ENCODE results near the gene TRIM31.

The TRIM31 gene

GRCh38 chr6:30113003-30113759 lies at the start of gene TRIM31:
Gene TRIM31, minus strand, starts transcription at chr6:30113090. Its CDS starts 285 bp downstream, at chr6:30112805.
- DNase-seq (ENCODE audit: low read depth in 2 of 3, low spot score in 2 of 3): no peak

GRCh38 chr6:30162265-30163089 lies 49.6 kb upstream of the TRIM31 start:
- no peak for DNase-seq (ENCODE audit: low read depth in 2 of 3, low spot score in 2 of 3)

- DNase-seq (ENCODE audit: low read depth in 2 of 3, low spot score in 2 of 3): no peak
These were observed 48.1 kb upstream of the TRIM31 start, which contains the start of gene TRIM10 for GRCh38 chr6:30160785-30161531. Gene TRIM10, minus strand, starts transcription at chr6:30161211. Its CDS starts 353 bp downstream, at chr6:30160858.

- no peak for DNase-seq (ENCODE audit: low read depth in 2 of 3, low spot score in 2 of 3)
These were observed 47.3 kb upstream of the TRIM31 start for GRCh38 chr6:30160008-30160784.

- DNase-seq (ENCODE audit: low read depth in 2 of 3, low spot score in 2 of 3): no peak
These were observed 45.7 kb upstream of the TRIM31 start for GRCh38 chr6:30158475-30159040.

- DNase-seq (ENCODE audit: low read depth in 2 of 3, low spot score in 2 of 3): no peak
These were observed 45.1 kb upstream of the TRIM31 start for GRCh38 chr6:30157999-30158398.

GRCh38 chr6:30157581-30157980 lies 44.7 kb upstream of the TRIM31 start:
- DNase-seq (ENCODE audit: low read depth in 2 of 3, low spot score in 2 of 3): no peak

- no peak for DNase-seq (ENCODE audit: low read depth in 2 of 3, low spot score in 2 of 3)
These were observed 43.9 kb upstream of the TRIM31 start for GRCh38 chr6:30156774-30157173.

- no peak for DNase-seq (ENCODE audit: low read depth in 2 of 3, low spot score in 2 of 3)
These were observed 43.3 kb upstream of the TRIM31 start for GRCh38 chr6:30156262-30156599.

- DNase-seq (ENCODE audit: low read depth in 2 of 3, low spot score in 2 of 3): no peak
These were observed 42.8 kb upstream of the TRIM31 start for GRCh38 chr6:30155520-30156261.

- DNase-seq (ENCODE audit: low read depth in 2 of 3, low spot score in 2 of 3): no peak
These were observed 42.0 kb upstream of the TRIM31 start for GRCh38 chr6:30154709-30155519.

GRCh38 chr6:30154061-30154460 lies 41.2 kb upstream of the TRIM31 start:
- DNase-seq (ENCODE audit: low read depth in 2 of 3, low spot score in 2 of 3): no peak

- DNase-seq (ENCODE audit: low read depth in 2 of 3, low spot score in 2 of 3): no peak
These were observed 40.2 kb upstream of the TRIM31 start for GRCh38 chr6:30152910-30153610.

- no peak for DNase-seq (ENCODE audit: low read depth in 2 of 3, low spot score in 2 of 3)
These were observed 39.3 kb upstream of the TRIM31 start for GRCh38 chr6:30152016-30152673.

GRCh38 chr6:30151580-30151979 lies 38.7 kb upstream of the TRIM31 start:
- no peak for DNase-seq (ENCODE audit: low read depth in 2 of 3, low spot score in 2 of 3)

- no peak for DNase-seq (ENCODE audit: low read depth in 2 of 3, low spot score in 2 of 3)
These were observed 37.9 kb upstream of the TRIM31 start for GRCh38 chr6:30150671-30151395.

GRCh38 chr6:30149858-30150550 lies 37.1 kb upstream of the TRIM31 start:
- no peak for DNase-seq (ENCODE audit: low read depth in 2 of 3, low spot score in 2 of 3)
